GM12878 (cell line): ENCODE results near the gene ZFP1. TPM values are rescaled to one million over a fixed set of nuclear protein-coding genes. Genes with fewer than 3 reads are reported as not detected.

ENCODE experiments used
- ATAC-seq: fragments of 200-7000 bp; cut with Tn5 transposase; 3 replicates; pipeline ENCODE4 v1.9.1; 2020; ENCODE audit warnings: mild to moderate bottlenecking, moderate library complexity
- BruUV-seq: library from RNA; stranded (reverse); fragments of 400-500 nt; replicated peaks from 2 replicates; lab custom pipeline; 2021; lab: Mats Ljungman, UMichigan
- CTCF ChIA-PET: fragments of 300-600 bp; sonication (Branson Sonifier 250); formaldehyde crosslinking; extraction: SDS; loops from one replicate; lab custom pipeline; 2021; ENCODE audit warnings: inconsistent platforms; lab: Yijun Ruan, JAX
- POLR2A ChIA-PET: fragments of 350-600 bp; formaldehyde crosslinking; extraction: SDS; loops from one replicate; lab custom pipeline; 2021; ENCODE audit warnings: inconsistent platforms; lab: Charles Lee
- RAD21 ChIA-PET: fragments of 300-600 bp; sonication (Branson Sonifier 250); formaldehyde crosslinking; loops from one replicate; lab custom pipeline; 2023; ENCODE audit warnings: antibody characterized with exemption; ENCODE audit not compliant: unreplicated experiment; lab: Charles Lee
- SMC1A ChIA-PET: fragments of 300-600 bp; sonication (Branson Sonifier 250); formaldehyde crosslinking; loops from one replicate; lab custom pipeline; 2023; ENCODE audit not compliant: unreplicated experiment, uncharacterized antibody; lab: Charles Lee
- DNase-seq: peaks from one replicate; pipeline ENCODE4 v3.0.0-alpha.2; 2011; ENCODE audit warnings: low read depth, low spot score
- FAIRE-seq: peaks from 3 replicates; lab custom pipeline; 2011; peaks lifted over from hg19 to GRCh38; lab: Jason Lieb, UNC
- H2AFZ ChIP-seq: 2 replicates; pipeline ENCODE4 v1.6.0; 2011; ENCODE audit warnings: low read depth, low read length, control low read depth; ENCODE audit not compliant: control insufficient read depth
- H3K27ac ChIP-seq: 2 replicates; pipeline ENCODE4 v1.5.1; 2011; ENCODE audit warnings: control low read depth; ENCODE audit not compliant: control insufficient read depth, insufficient read depth
- H3K27me3 ChIP-seq, 2 experiments: replicated peaks in 1 of 2; 2 replicates each; pipeline versions ENCODE4 v1.6.0 to v1.6.1; 2011; ENCODE audit warnings: low read length in 1 of 2; ENCODE audit not compliant: control insufficient read depth in 2 of 2, insufficient read depth in 2 of 2
- H3K36me3 ChIP-seq, 2 experiments: 2 replicates each; pipeline ENCODE4 v1.5.1; 2011; ENCODE audit warnings: low read length in 1 of 2; ENCODE audit not compliant: control insufficient read depth in 2 of 2, insufficient read depth in 2 of 2
- H3K4me1 ChIP-seq: 2 replicates; pipeline ENCODE4 v1.6.1; 2011; ENCODE audit warnings: mild to moderate bottlenecking, low read length, moderate library complexity, mixed read lengths; ENCODE audit not compliant: control insufficient read depth, insufficient read depth
- H3K4me2 ChIP-seq: 2 replicates; pipeline ENCODE4 v1.6.0; 2011; ENCODE audit warnings: control low read depth; ENCODE audit not compliant: control insufficient read depth, insufficient read depth
- H3K4me3 ChIP-seq: fragments of 200-600 bp; sonication (generic); 2 replicates; pipeline ENCODE4 v1.5.1; 2016
- H3K79me2 ChIP-seq: 2 replicates; pipeline ENCODE4 v1.6.0; 2011; ENCODE audit warnings: low read length; ENCODE audit not compliant: control insufficient read depth, insufficient read depth
- H3K9ac ChIP-seq: 2 replicates; pipeline ENCODE4 v1.8.0; 2011; ENCODE audit warnings: low read length, control low read depth, mixed read lengths; ENCODE audit not compliant: control insufficient read depth, insufficient read depth
- H3K9me3 ChIP-seq: replicated peaks from 3 replicates; pipeline ENCODE4 v1.5.1; 2011; ENCODE audit warnings: mild to moderate bottlenecking, low read length; ENCODE audit not compliant: control insufficient read depth, insufficient read depth
- H4K20me1 ChIP-seq: 2 replicates; pipeline ENCODE4 v1.6.0; 2011; ENCODE audit not compliant: control insufficient read depth, insufficient read depth
- CBFB ChIP-seq: IDR thresholded peaks from 2 replicates; pipeline ENCODE4 v1.6.1; 2016; ENCODE audit warnings: antibody characterized with exemption, low read depth
- CBX5 ChIP-seq: sonication (generic); IDR thresholded peaks from 2 replicates; pipeline ENCODE4 v1.6.1; 2016; ENCODE audit warnings: low read depth, moderate library complexity, mild to moderate bottlenecking, inconsistent platforms
- CHD2 ChIP-seq: IDR thresholded peaks from 2 replicates; pipeline ENCODE4 v1.6.1; 2011; ENCODE audit warnings: low read depth, low read length, improper control_type of control experiment, borderline replicate concordance
- CHD4 ChIP-seq: fragments of 200-600 bp; sonication (generic); IDR thresholded peaks from 2 replicates; pipeline ENCODE4 v1.6.1; 2016; ENCODE audit warnings: mild to moderate bottlenecking
- IKZF1 ChIP-seq: fragments of 450-650 bp; conservative IDR thresholded peaks from 2 replicates; pipeline ENCODE4 v1.6.1; 2017; ENCODE audit warnings: antibody characterized with exemption, mild to moderate bottlenecking
- MEF2A ChIP-seq: IDR thresholded peaks from 2 replicates; pipeline ENCODE4 v1.6.1; 2011; ENCODE audit warnings: low read depth, mild to moderate bottlenecking, low read length, moderate library complexity; ENCODE audit not compliant: insufficient read depth
- NFXL1 ChIP-seq: fragments of 450-650 bp; IDR thresholded peaks from 2 replicates; pipeline ENCODE4 v1.6.1; 2017; ENCODE audit warnings: antibody characterized with exemption, mild to moderate bottlenecking, borderline replicate concordance
- NRF1 ChIP-seq: conservative IDR thresholded peaks from 2 replicates; pipeline ENCODE4 v1.6.1; 2011; ENCODE audit warnings: mild to moderate bottlenecking, low read depth, low read length, improper control_type of control experiment
- RFX5 ChIP-seq: IDR thresholded peaks from 2 replicates; pipeline ENCODE4 v1.6.1; 2011; ENCODE audit warnings: low read depth, low read length, improper control_type of control experiment
- SMARCA5 ChIP-seq: fragments of 450-650 bp; IDR thresholded peaks from 2 replicates; pipeline ENCODE4 v1.6.1; 2017; ENCODE audit warnings: mild to moderate bottlenecking
- ZNF207 ChIP-seq: fragments of 450-650 bp; IDR thresholded peaks from 2 replicates; pipeline ENCODE4 v1.6.1; 2014; ENCODE audit warnings: antibody characterized with exemption, mild to moderate bottlenecking, borderline replicate concordance
- ZNF217 ChIP-seq: fragments of 450-650 bp; IDR thresholded peaks from 2 replicates; pipeline ENCODE4 v1.6.1; 2017; ENCODE audit warnings: antibody characterized with exemption, mild to moderate bottlenecking
- WGBS: methylation state at CpG from one replicate; pipeline ENCODE4 v1.1.6; 2016; ENCODE audit warnings: low lambda C conversion rate; ENCODE audit not compliant: insufficient replicate concordance, insufficient coverage; ENCODE audit errors: missing lambda C conversion rate; 5-methylcytosine and 5-hydroxymethylcytosine counted together
- in situ Hi-C: fragments of 300-500 bp; cut with MboI; formaldehyde crosslinking; loops from 9 replicates; pipeline ENCODE4 v1.14.3; 2018; ENCODE audit warnings: mixed read lengths
- intact Hi-C: fragments of 100-400 bp; cut with micrococcal nuclease; formaldehyde crosslinking; loops from one replicate; pipeline ENCODE4 v1.14.2; 2022; ENCODE audit not compliant: unreplicated experiment
- polyA plus RNA-seq, 11 experiments: library from polyadenylated mRNA; depleted of rRNA in 4 of 11; unstranded in 6 of 11; stranded (reverse) in 5 of 11; fragments of >200 nt; fragmentation: Nextera tagmentation in 4 of 11; fragmentation: Illumina TruSeq in 1 of 11; extraction: Ambion mirVana in 4 of 11; extraction: Trizol in 1 of 11; gene quantifications; 1 replicate in 1 of 11; 2 replicates in 10 of 11; pipeline versions ENCODE4 v1.2.1 to v1.2.3, GENCODE V29; 2011 to 2016; ENCODE audit warnings: inconsistent platforms in 2 of 11, missing spikeins in 2 of 11, low read depth in 1 of 11
- total RNA-seq, 4 experiments: library from RNA; depleted of rRNA in 3 of 4; stranded (reverse); fragments of >200 nt in 3 of 4; fragmentation: Illumina TruSeq in 1 of 4; extraction: Trizol in 1 of 4; gene quantifications; 2 replicates each; pipeline versions ENCODE4 v1.2.1 to v1.2.3, GENCODE V29; 2013 to 2021
- TF ChIP-seq, protein P1 (sequence below): IDR thresholded peaks from 2 replicates; pipeline ENCODE4 v1.6.1; 2012; ENCODE audit warnings: low read depth, low read length, improper control_type of control experiment

Gene ZFP1
- total and polyA plus RNA-seq, 10 of the 15 experiments (the other 5 are each of a cell fraction or from before 2014, with no cell fraction given) = 3.5 to 17.6 (median 14.7) TPM

- peak; percentile 91 for TF ChIP-seq IKZF1
These were observed at the start of gene ZFP1 (continued) for GRCh38 chr16:75148311-75149195.

DNA sequence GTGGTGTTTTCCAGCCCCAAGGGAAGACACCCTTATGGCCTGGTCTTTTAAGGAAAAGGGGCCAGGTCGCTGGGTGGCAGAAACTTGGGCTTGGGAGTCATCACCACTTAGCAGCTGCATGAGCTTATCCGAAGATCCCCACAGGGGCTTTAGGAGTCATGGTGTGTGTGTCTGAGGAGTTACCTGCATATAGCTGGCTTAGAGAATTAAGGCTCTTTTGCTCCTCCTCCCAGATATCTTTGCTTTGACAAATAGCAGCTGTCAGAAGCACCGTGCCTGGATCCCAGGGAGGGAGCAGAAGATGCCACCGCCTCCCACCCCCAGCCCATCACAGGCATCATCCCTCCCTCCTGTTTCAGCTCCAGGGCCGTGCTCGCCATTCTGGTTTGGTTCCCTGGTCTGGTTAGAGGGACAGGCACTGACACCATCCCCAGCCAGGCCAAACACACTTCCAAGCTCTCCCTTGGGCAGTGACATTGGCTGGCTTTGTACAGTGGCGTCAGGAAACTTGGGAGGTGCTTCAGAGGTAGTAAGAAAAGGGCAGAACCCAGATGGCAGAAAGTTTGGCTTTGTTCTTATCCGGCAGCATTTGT lies 49.2 kb upstream of the ZFP1 start:
- BruUV-seq = no TSS peak
- POLR2A ChIA-PET = interaction anchor here (0.6 kb wide), 1 partner anchor 10 kb away, joined by 5 read pairs; no protein-coding TSS in a partner anchor
- RAD21 ChIA-PET = interaction anchor here (0.7 to 0.9 kb wide), 3 partner anchors 9 to 131 kb away, joined by 3 to 5 read pairs (median 4); no protein-coding TSS in a partner anchor
- no peak overlapping the region for H3K9ac ChIP-seq
- H3K36me3 ChIP-seq = no peaks in the 10 kb centered on the region
- FAIRE-seq = no peak
- H3K4me2 ChIP-seq = no peak overlapping the region
- no peak overlapping the region for H2AFZ ChIP-seq
- SMC1A ChIA-PET = interaction anchor here (1.7 kb wide), 2 partner anchors 12 to 236 kb away, joined by 4 read pairs; no protein-coding TSS in a partner anchor
- H3K4me3 ChIP-seq = no peak overlapping the region
- no peaks in the 10 kb centered on the region for H3K27me3 ChIP-seq
- H4K20me1 ChIP-seq = no peaks in the 10 kb centered on the region
- no peaks in the 10 kb centered on the region; the same call in 1 of the 2 replicates for H3K79me2 ChIP-seq
- CTCF ChIA-PET = interaction anchor here (0.9 to 2.1 kb wide), 3 partner anchors 10 to 48 kb away, joined by 3 to 7 read pairs (median 3); no protein-coding TSS in a partner anchor
- no peak overlapping the region for H3K27ac ChIP-seq
- no peak for DNase-seq
- intact Hi-C loops = no loop called here
- WGBS = 70% methylated on average over 7 of the region's 8 CpGs
- peaks cover 23% of the 10 kb centered on the region for H3K4me1 ChIP-seq
- TF ChIP-seq CBX5 = no peak
- no peak for TF ChIP-seq NRF1
- TF ChIP-seq SMARCA5 = no peak
- TF ChIP-seq ZNF217 = no peak
- no peak for TF ChIP-seq CBFB
- no peak for TF ChIP-seq ZNF207
- TF ChIP-seq CHD4 = no peak
- TF ChIP-seq MEF2A = no peak
- no peak for TF ChIP-seq NFXL1
- no peak for TF ChIP-seq RFX5
- TF ChIP-seq, protein P1, sequence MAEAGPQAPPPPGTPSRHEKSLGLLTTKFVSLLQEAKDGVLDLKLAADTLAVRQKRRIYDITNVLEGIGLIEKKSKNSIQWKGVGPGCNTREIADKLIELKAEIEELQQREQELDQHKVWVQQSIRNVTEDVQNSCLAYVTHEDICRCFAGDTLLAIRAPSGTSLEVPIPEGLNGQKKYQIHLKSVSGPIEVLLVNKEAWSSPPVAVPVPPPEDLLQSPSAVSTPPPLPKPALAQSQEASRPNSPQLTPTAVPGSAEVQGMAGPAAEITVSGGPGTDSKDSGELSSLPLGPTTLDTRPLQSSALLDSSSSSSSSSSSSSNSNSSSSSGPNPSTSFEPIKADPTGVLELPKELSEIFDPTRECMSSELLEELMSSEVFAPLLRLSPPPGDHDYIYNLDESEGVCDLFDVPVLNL = no peak
- TF ChIP-seq CHD2 = no peak
- TF ChIP-seq, all 136 proteins: peak for 0
- no peaks in the 10 kb centered on the region for H3K9me3 ChIP-seq
- no peak for ATAC-seq
- in situ Hi-C loops = no loop called here
